Stimulated activated CD4-positive, alpha-beta T cell treated with anti-CD3 and anti-CD28 coated beads, Interleukin-4, amount 100 ng/mL, for 4 hours (primary cell): ENCODE results near the gene EXOSC5.
"Not testable (repeated sequence)": the region's sequence is repeated elsewhere in the genome, so short reads cannot be mapped to it uniquely, and the experiment has no call there.

Source experiments
- DNase-seq, 2 experiments: peaks; one replicate each; pipeline ENCODE4 v3.0.0-alpha.2; 2020

Gene EXOSC5

GRCh38 chr19:41426116-41426841 is 29.1 kb upstream of the EXOSC5 start:
- DNase-seq: no peak

GRCh38 chr19:41425174-41426115 is 28.3 kb upstream of the EXOSC5 start:
- no peak for DNase-seq

- DNase-seq: no peak
Measured at GRCh38 chr19:41424335-41425173, 27.4 kb upstream of the EXOSC5 start.

GRCh38 chr19:41422955-41423354 is 25.8 kb upstream of the EXOSC5 start:
- no peak for DNase-seq

GRCh38 chr19:41422456-41422855 is 25.3 kb upstream of the EXOSC5 start:
- DNase-seq: no peak

GRCh38 chr19:41421973-41422372 is 24.8 kb upstream of the EXOSC5 start:
- DNase-seq: no peak

GRCh38 chr19:41421314-41421713 is 24.2 kb upstream of the EXOSC5 start:
- no peak for DNase-seq

GRCh38 chr19:41420101-41420880 is 23.1 kb upstream of the EXOSC5 start:
- DNase-seq: no peak

GRCh38 chr19:41416194-41416674 is 19.1 kb upstream of the EXOSC5 start:
- DNase-seq: no peak

GRCh38 chr19:41415154-41415571 is 18.0 kb upstream of the EXOSC5 start:
- DNase-seq: no peak

GRCh38 chr19:41414461-41414860 is 17.3 kb upstream of the EXOSC5 start:
- DNase-seq: no peak

GRCh38 chr19:41413947-41414346 is 16.8 kb upstream of the EXOSC5 start:
- no peak for DNase-seq

- DNase-seq: no peak
Measured at GRCh38 chr19:41412953-41413352, 15.8 kb upstream of the EXOSC5 start.

GRCh38 chr19:41411968-41412265 is 14.8 kb upstream of the EXOSC5 start:
- no peak for DNase-seq

GRCh38 chr19:41411100-41411967 is 14.2 kb upstream of the EXOSC5 start:
- DNase-seq: no peak

- DNase-seq: no peak
Measured at GRCh38 chr19:41410336-41411054, 13.3 kb upstream of the EXOSC5 start.

- no peak for DNase-seq
Measured at GRCh38 chr19:41409288-41409687, 12.1 kb upstream of the EXOSC5 start.

- not testable (repeated sequence) for DNase-seq
Measured at GRCh38 chr19:41408846-41409245, 11.7 kb upstream of the EXOSC5 start.

- DNase-seq: no peak
Measured at GRCh38 chr19:41408256-41408655, 11.1 kb upstream of the EXOSC5 start.

GRCh38 chr19:41407271-41407670 is 10.1 kb upstream of the EXOSC5 start:
- DNase-seq: no peak

GRCh38 chr19:41405776-41406175 is 8.6 kb upstream of the EXOSC5 start:
- DNase-seq: no peak
